AG10803 (cell line): ENCODE data around the gene DDX20.

Experiments
- DNase-seq: peaks from one replicate; pipeline ENCODE4 v3.0.0; 2010; ENCODE audit warnings: low read depth
- H3K4me3 ChIP-seq: 2 replicates; pipeline ENCODE4 v1.5.1; 2011; ENCODE audit warnings: mild to moderate bottlenecking, low read length, control low read depth
- TF ChIP-seq, protein P1 (sequence below): conservative IDR thresholded peaks from 2 replicates; pipeline ENCODE4 v1.5.1; 2011; ENCODE audit warnings: mild to moderate bottlenecking, low read length, control low read depth, inconsistent platforms

The DDX20 gene

DNA sequence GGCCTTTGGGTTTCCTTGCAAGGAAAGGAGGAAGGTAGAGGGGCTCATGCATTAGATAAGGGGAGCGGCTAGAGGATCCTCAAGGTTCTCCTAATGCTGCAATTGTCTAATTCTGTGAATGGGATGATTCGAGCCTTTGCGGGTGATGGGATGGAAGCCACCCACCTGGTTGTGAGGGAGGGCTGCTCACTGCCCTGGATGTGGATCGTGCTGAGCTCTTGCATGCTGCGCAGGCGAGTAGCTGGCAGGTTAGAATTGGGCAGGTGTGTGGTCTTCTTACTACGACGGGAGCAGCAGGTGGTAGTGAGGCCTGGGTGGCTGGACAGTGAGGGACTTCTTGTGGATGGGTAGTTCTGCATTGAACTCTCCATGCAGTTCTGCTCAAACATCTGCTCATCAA is 21.2 kb downstream of the DDX20 start:
- no peak for DNase-seq
- TF ChIP-seq, protein P1, sequence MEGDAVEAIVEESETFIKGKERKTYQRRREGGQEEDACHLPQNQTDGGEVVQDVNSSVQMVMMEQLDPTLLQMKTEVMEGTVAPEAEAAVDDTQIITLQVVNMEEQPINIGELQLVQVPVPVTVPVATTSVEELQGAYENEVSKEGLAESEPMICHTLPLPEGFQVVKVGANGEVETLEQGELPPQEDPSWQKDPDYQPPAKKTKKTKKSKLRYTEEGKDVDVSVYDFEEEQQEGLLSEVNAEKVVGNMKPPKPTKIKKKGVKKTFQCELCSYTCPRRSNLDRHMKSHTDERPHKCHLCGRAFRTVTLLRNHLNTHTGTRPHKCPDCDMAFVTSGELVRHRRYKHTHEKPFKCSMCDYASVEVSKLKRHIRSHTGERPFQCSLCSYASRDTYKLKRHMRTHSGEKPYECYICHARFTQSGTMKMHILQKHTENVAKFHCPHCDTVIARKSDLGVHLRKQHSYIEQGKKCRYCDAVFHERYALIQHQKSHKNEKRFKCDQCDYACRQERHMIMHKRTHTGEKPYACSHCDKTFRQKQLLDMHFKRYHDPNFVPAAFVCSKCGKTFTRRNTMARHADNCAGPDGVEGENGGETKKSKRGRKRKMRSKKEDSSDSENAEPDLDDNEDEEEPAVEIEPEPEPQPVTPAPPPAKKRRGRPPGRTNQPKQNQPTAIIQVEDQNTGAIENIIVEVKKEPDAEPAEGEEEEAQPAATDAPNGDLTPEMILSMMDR = no peak
- no peak overlapping the region for H3K4me3 ChIP-seq

DNA sequence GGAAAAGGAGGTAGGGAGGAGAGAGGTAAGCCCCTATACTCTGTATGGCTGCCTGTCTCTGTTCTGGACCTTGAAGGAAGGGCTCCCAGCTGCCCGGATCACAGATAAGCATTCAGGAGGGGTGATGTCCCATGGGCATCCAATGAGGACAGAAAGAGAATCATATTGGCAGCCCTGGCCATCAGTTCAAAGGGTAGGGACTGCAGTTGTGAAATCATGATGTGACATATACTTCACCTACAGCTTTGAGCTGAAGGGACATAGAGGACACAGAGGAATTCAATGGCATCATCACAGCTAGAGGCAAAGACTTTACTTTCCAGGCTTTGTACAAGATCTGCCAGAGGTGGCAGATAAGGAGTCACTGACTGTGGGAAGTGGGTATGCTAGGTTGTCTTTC is 21.6 kb downstream of the DDX20 start:
- H3K4me3 ChIP-seq = no peak overlapping the region
- TF ChIP-seq, protein P1 = no peak
- no peak for DNase-seq

DNA sequence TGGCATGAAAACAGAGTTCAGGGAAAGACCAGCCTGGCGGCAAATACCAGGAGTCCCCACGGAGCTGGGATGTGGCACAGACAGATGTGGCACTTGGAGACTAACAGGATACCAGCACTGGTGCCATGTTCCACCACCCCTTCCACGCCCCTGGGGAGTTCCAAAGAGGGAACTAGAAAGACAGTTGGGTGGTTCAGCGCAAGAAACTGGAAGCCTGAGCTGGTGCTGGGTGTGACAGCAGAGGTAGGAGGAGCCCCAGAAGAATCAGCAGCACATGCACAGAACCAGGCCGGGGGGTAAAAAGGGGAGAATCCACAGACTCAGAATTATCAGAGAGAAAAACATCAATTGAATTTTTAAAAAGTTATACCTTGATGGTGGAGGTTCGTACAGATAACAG is 22.4 kb downstream of the DDX20 start:
- no peak for DNase-seq
- TF ChIP-seq, protein P1 = no peak
- no peak overlapping the region for H3K4me3 ChIP-seq

DNA sequence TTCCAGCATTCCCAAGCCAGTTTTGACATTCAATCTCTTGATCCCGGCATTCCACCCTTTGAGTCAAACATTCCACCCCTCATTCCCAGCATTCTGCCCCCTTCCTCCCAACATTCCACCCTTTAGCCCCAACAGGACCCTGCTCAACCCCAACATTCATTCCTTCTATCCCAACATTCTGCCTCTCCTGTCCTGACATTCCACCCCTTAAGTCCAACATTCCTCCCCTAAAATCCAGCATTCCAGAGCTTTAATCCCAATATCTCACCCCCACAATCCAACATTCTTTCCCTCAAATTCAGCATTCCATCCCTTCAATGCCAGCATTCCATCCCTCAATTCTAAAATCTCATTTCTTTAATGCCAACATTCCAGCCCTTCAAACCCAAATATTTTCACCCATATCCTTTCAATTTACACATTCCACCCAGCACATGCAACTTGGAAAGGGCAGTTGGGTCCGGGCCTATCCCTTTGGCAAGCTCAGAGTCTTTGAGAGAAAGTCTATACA is 22.9 kb downstream of the DDX20 start:
- TF ChIP-seq, protein P1 = no peak
- DNase-seq = peak; percentile 84
- H3K4me3 ChIP-seq = no peak overlapping the region

DNA sequence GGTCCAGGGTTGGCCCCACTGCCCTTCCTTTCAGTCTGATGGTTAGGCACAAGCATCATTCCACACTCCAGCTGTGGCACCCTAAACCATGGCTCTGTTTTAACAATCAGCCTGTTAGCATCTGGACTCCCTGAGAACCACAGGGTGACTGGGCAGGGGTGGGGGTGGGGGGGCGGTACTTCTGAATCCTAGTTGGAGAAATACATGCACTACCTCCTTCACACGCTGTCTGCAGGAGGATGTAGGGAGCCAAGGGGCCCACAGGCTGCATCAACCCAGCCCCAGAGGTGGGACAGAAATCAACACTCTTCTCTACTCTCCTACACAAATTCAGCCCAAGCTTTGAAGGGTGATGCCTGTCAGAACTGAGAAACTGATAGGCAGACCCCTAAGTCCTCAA is 23.8 kb downstream of the DDX20 start:
- no peak overlapping the region for H3K4me3 ChIP-seq
- DNase-seq = no peak
- TF ChIP-seq, protein P1 = no peak

DNA sequence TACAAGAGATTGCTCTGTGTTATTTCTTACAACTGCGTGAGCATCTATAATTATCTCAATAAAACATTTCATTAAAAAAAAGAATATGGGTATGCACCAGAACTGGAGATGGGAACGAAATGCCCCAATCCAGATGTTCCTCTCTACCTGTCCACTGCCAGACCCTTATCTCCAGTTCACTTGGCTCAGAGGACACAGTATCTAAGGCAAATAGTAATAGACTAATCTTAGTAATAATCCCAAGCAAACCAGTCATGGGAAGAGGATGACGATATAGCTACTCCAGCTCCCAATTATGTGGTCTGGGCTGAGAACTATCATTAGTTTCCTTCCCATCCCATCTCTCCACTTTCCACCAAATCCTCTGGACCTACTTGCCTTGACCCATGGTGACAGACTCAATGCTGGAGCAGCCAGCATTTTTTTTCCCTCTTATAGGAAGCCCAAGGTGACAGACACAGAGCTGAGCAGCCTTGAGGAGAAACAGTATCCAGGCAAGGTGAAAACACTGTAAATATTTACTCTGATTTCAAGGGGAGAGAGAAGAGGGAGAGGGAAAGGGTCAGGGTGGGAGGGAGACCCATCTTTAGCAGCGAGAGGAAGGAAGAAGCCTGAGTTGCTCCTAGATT is 28.7 kb downstream of the DDX20 start:
- TF ChIP-seq, protein P1 = no peak
- DNase-seq = no peak
- H3K4me3 ChIP-seq = no peak overlapping the region

DNA sequence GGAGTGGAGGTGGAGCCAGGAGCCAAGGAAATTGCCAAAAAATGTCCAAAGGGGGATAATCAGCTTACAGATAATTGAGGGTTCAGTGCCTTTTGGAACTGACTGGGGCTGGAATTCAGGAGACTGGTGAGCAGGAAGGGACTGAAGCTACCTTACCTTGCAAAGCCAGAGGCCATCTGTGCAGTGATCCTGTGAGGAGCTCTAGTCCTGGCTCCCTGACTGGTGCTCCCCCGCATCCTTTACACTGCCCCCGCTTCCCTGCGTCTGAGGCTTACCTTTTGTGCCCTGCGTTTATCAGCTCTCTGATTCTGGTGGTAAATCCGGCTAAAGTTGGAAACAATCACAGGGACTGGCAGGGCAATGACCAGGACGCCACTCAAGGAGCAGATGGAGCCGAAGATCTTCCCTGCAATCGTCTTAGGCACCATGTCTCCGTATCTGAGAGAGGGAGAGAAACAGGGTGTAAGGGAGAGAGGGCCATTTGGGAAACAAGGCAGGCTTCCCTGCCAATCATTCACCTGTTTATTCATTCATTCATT is 31.0 kb downstream of the DDX20 start:
- TF ChIP-seq, protein P1 = no peak
- no peak for DNase-seq
- no peak overlapping the region for H3K4me3 ChIP-seq
